ENCODE results near the gene LAMTOR1. TPM values are rescaled to one million over a fixed set of nuclear protein-coding genes. Genes with fewer than 3 reads are reported as not detected.

Gene LAMTOR1
- total and polyA plus RNA-seq, 10 of the 15 experiments (the other 5 are each of a cell fraction or from before 2014, with no cell fraction given): 58.8 to 141 (median 110) TPM

DNA sequence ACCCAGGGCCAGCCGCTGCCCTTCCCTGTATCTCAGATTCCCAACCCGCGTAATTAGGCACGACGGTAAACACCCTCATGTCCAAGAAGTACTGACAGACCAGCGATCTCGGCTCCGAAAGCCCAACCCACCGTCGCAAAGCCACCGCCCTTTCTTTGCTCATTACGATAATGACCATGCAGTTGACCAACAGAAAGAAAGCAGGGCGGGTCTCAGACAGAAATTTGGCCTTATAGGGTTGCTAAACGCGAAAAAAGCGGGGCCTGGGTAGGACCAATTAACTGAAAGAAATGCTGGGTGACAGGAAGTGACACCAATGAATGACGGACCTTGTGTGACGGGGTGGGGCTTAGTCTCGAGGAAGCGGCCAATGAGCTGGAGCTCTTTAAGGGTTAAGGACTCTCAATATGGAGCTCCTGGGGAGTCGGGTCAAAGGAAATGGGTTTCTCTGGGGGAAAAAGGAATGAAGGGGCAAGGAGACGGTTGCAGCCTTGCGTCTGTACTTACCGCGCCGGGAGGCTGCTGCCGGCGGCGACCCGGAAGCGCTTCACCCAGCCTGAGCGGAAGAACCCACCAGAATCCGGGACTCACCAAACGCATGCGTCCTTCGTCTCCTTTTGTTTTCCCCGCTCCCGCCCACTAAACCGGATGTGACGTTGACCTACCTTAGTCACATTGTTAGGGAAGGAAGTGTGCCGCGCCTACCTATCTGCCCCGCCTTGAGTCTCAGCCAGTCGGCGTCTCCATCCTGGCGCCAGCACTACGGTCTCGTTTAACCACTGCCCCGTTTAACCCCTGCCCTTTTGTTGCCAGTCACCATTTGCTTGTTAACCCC, 9.3 kb upstream of the LAMTOR1 start, which contains the start of gene ANAPC15 (continued):
- TF ChIP-seq SMARCA5 (IDR thresholded peaks at IDR 0.05): no peak
- peak; percentile 79; the same call in 1 of the 2 replicates for TF ChIP-seq DPF2 (IDR thresholded peaks at IDR 0.05)
- TF ChIP-seq, protein P1, sequence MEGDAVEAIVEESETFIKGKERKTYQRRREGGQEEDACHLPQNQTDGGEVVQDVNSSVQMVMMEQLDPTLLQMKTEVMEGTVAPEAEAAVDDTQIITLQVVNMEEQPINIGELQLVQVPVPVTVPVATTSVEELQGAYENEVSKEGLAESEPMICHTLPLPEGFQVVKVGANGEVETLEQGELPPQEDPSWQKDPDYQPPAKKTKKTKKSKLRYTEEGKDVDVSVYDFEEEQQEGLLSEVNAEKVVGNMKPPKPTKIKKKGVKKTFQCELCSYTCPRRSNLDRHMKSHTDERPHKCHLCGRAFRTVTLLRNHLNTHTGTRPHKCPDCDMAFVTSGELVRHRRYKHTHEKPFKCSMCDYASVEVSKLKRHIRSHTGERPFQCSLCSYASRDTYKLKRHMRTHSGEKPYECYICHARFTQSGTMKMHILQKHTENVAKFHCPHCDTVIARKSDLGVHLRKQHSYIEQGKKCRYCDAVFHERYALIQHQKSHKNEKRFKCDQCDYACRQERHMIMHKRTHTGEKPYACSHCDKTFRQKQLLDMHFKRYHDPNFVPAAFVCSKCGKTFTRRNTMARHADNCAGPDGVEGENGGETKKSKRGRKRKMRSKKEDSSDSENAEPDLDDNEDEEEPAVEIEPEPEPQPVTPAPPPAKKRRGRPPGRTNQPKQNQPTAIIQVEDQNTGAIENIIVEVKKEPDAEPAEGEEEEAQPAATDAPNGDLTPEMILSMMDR (IDR thresholded peaks at IDR 0.05 in 2 of 3, conservative IDR thresholded peaks at IDR 0.05 in 1 of 3; ENCODE audit: control insufficient read depth in 2 of 3, extremely low read depth in 1 of 3, insufficient read depth in 1 of 3, low read depth in 3 of 3, low read length in 3 of 3): no peak
- peak; percentile 79 for TF ChIP-seq ZNF384 (IDR thresholded peaks at IDR 0.05; ENCODE audit: borderline replicate concordance, low read depth, low read length)
- no peak for TF ChIP-seq IRF4 (IDR thresholded peaks at IDR 0.05; ENCODE audit: low read depth, low read length)
- TF ChIP-seq ZZZ3 (IDR thresholded peaks at IDR 0.05; ENCODE audit: control insufficient read depth, insufficient read length, low read depth): no peak
- TF ChIP-seq TBL1XR1 (IDR thresholded peaks at IDR 0.05; ENCODE audit: low read depth, low read length): peak; percentile 72; the same call in 1 of the 2 replicates
- TF ChIP-seq RCOR1 (conservative IDR thresholded peaks at IDR 0.05; ENCODE audit: low read depth, low read length): no peak
- peak; percentile 42 to 97 for TF ChIP-seq SRF (IDR thresholded peaks at IDR 0.05; ENCODE audit: low read depth in 2 of 2, low read length in 2 of 2)
